ENCODE data around the gene CD180. TPM values are rescaled to one million over a fixed set of nuclear protein-coding genes. Genes with fewer than 3 reads are reported as not detected.

Gene CD180
- total RNA-seq, 4 donors from 2014 or later: 0.82 to 5.2 (median 2.6) TPM; not detected in 1

- 22 to 68% methylated on average over 1 of the region's 1 CpG for WGBS, 2 donors (ENCODE audit: low coverage in 1 of 2)
- intact Hi-C loops (cut with DNase I; ENCODE audit: low total_unique reads): no loop called here
- H3K9me3 ChIP-seq: no peaks in the 10 kb centered on the region
Observed at GRCh38 chr5:67146574-67146973, 50.0 kb downstream of the CD180 start.

GRCh38 chr5:67144183-67144639 is 52.4 kb downstream of the CD180 start:
- TF ChIP-seq POLR2A (IDR thresholded peaks at IDR 0.05): no peak
- TF ChIP-seq EP300 (IDR thresholded peaks at IDR 0.05; ENCODE audit: low read depth): no peak
- no peak for TF ChIP-seq CTCF (IDR thresholded peaks at IDR 0.05)
- no peak for TF ChIP-seq POLR2AphosphoS5 (IDR thresholded peaks at IDR 0.05)
- peaks cover 0 to 20% (median 4%) of the 10 kb centered on the region in 4 donors for H3K36me3 ChIP-seq
- intact Hi-C loops (cut with DNase I; ENCODE audit: low total_unique reads): loop anchor here (5.0 kb wide), 1 partner anchor 837 kb away; no protein-coding TSS in a partner anchor
- H3K4me1 ChIP-seq: peaks cover 0 to 15% (median 3%) of the 10 kb centered on the region in 4 donors
- no peak for DNase-seq
- H3K4me3 ChIP-seq: no peak overlapping the region
- H3K27me3 ChIP-seq: no peaks in the 10 kb centered on the region
- no peak overlapping the region for H3K27ac ChIP-seq
- no peaks in the 10 kb centered on the region for H3K9me3 ChIP-seq
- WGBS, 2 donors (ENCODE audit: low coverage in 1 of 2): 46 to 69% methylated on average over 2 of the region's 2 CpGs
- in situ Hi-C loops (cut with MboI; ENCODE audit: low pct_ligation_motif_present in 1 of 4, low pct_unique_long_range_greater_than_20kb in 1 of 4, low sequenced_read_pairs in 3 of 4): no loop called here

More at GRCh38 chr5:67146574-67146973, 50.0 kb downstream of the CD180 start:
- H3K27ac ChIP-seq: no peak overlapping the region
- peaks cover 0 to 20% (median 6%) of the 10 kb centered on the region in 4 donors for H3K36me3 ChIP-seq
- DNase-seq: no peak
- H3K4me1 ChIP-seq: peaks cover 0 to 15% (median 3%) of the 10 kb centered on the region in 4 donors
- no peak overlapping the region for H3K4me3 ChIP-seq
- in situ Hi-C loops (cut with MboI; ENCODE audit: low pct_ligation_motif_present in 1 of 4, low pct_unique_long_range_greater_than_20kb in 1 of 4, low sequenced_read_pairs in 3 of 4): no loop called here
- no peak for TF ChIP-seq EP300 (IDR thresholded peaks at IDR 0.05; ENCODE audit: low read depth)
- H3K27me3 ChIP-seq: no peaks in the 10 kb centered on the region

GRCh38 chr5:67143549-67143948 is 53.0 kb downstream of the CD180 start:
- DNase-seq: no peak
- in situ Hi-C loops (cut with MboI; ENCODE audit: low pct_ligation_motif_present in 1 of 4, low pct_unique_long_range_greater_than_20kb in 1 of 4, low sequenced_read_pairs in 3 of 4): no loop called here
- Histone ChIP-seq H3K9me3 (no peaks in the 10 kb centered on the region), H3K27ac (no peak overlapping the region), H3K4me3 (no peak overlapping the region), H3K4me1 (peaks cover 0 to 15% (median 3%) of the 10 kb centered on the region in 4 donors), H3K36me3 (peaks cover 0 to 22% (median 4%) of the 10 kb centered on the region in 4 donors), H3K27me3 (no peaks in the 10 kb centered on the region)
- intact Hi-C loops (cut with DNase I; ENCODE audit: low total_unique reads): loop anchor here (5.0 kb wide), 1 partner anchor 836 kb away; no protein-coding TSS in a partner anchor
- WGBS, 2 donors (ENCODE audit: low coverage in 1 of 2): 84 to 94% methylated on average over 2 of the region's 2 CpGs
- no peak for TF ChIP-seq POLR2AphosphoS5 (IDR thresholded peaks at IDR 0.05)
- TF ChIP-seq POLR2A (IDR thresholded peaks at IDR 0.05): no peak
- no peak for TF ChIP-seq CTCF (IDR thresholded peaks at IDR 0.05)
- no peak for TF ChIP-seq EP300 (IDR thresholded peaks at IDR 0.05; ENCODE audit: low read depth)

- 88 to 89% methylated on average over 5 to 8 of the region's 8 CpGs for whole genome bisulfite sequencing, 2 donors (ENCODE audit: low coverage in 1 of 2)
- intact Hi-C loops (cut with DNase I; ENCODE audit: low total_unique reads): loop anchor here (5.0 kb wide), 1 partner anchor 836 kb away; no protein-coding TSS in a partner anchor
- Histone ChIP-seq H3K27me3 (no peaks in the 10 kb centered on the region), H3K4me3 (no peak overlapping the region), H3K27ac (no peak overlapping the region), H3K36me3 (peaks cover 0 to 22% (median 4%) of the 10 kb centered on the region in 4 donors), H3K9me3 (no peaks in the 10 kb centered on the region), H3K4me1 (peaks cover 0 to 15% (median 3%) of the 10 kb centered on the region in 4 donors)
- TF ChIP-seq POLR2A (IDR thresholded peaks at IDR 0.05) (no peak), CTCF (IDR thresholded peaks at IDR 0.05) (no peak), EP300 (IDR thresholded peaks at IDR 0.05; ENCODE audit: low read depth) (no peak), POLR2AphosphoS5 (IDR thresholded peaks at IDR 0.05) (no peak)
- DNase-seq: no peak
- in situ Hi-C loops (cut with MboI; ENCODE audit: low pct_ligation_motif_present in 1 of 4, low pct_unique_long_range_greater_than_20kb in 1 of 4, low sequenced_read_pairs in 3 of 4): no loop called here
Observed at GRCh38 chr5:67142816-67143215, 53.8 kb downstream of the CD180 start.

- in situ Hi-C loops (cut with MboI; ENCODE audit: low pct_ligation_motif_present in 1 of 4, low pct_unique_long_range_greater_than_20kb in 1 of 4, low sequenced_read_pairs in 3 of 4) (no loop called here), intact Hi-C loops (cut with DNase I; ENCODE audit: low total_unique reads) (loop anchor here (5.0 kb wide), 1 partner anchor 834 kb away; no protein-coding TSS in a partner anchor)
- no peaks in the 10 kb centered on the region for H3K27me3 ChIP-seq
- H3K4me1 ChIP-seq: peaks cover 0 to 12% (median 3%) of the 10 kb centered on the region in 4 donors
- H3K9me3 ChIP-seq: no peaks in the 10 kb centered on the region
- TF ChIP-seq EP300 (IDR thresholded peaks at IDR 0.05; ENCODE audit: low read depth): no peak
- no peak for TF ChIP-seq POLR2A (IDR thresholded peaks at IDR 0.05)
- TF ChIP-seq POLR2AphosphoS5 (IDR thresholded peaks at IDR 0.05): no peak
- TF ChIP-seq CTCF (IDR thresholded peaks at IDR 0.05): no peak
- H3K27ac ChIP-seq: no peak overlapping the region
- DNase-seq: no peak
- peaks cover 0 to 22% (median 5%) of the 10 kb centered on the region in 4 donors for H3K36me3 ChIP-seq
- H3K4me3 ChIP-seq: no peak overlapping the region
Observed at GRCh38 chr5:67141644-67142043, 55.0 kb downstream of the CD180 start.
